CD4-positive, alpha-beta T cell treated with Interleukin-12 subunit alpha and Interleukin-12 subunit beta, for 1 hour (primary cell): Measurements from ENCODE around the gene RRAS2.
A peak's percentile ranks its signal among the peaks of the same experiment; 100 is the strongest.
"Not testable (repeated sequence)": the region's sequence is repeated elsewhere in the genome, so short reads cannot be mapped to it uniquely, and the experiment has no call there.

Source experiments
- DNase-seq: peaks from one replicate; pipeline ENCODE4 v3.0.0-alpha.2; 2020

RRAS2 gene

GRCh38 chr11:14358729-14359439, at the start of gene RRAS2:
Gene RRAS2, minus strand, starts transcription at chr11:14359183. Its CDS starts 313 bp downstream, at chr11:14358870.
- peak; percentile 81 for DNase-seq

DNA sequence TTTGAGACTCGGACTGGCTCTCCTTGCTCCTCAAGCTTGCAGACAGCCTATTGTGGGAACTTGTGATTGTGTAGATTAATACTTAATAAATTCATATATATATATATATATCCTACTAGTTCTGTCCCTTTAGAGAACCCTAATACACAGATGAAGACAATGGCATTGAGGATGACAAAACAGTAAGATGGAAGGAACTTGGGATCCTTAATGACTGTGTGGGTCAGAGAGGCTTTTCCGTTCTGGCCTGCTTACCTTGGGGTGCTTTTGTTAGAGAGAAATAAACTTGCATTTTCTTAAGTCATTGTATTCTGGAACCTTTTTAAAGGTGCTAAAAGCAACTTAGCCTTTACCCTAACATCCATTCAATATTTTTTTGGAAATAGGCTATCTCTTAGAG, 49.6 kb upstream of the RRAS2 start:
- no peak for DNase-seq

DNA sequence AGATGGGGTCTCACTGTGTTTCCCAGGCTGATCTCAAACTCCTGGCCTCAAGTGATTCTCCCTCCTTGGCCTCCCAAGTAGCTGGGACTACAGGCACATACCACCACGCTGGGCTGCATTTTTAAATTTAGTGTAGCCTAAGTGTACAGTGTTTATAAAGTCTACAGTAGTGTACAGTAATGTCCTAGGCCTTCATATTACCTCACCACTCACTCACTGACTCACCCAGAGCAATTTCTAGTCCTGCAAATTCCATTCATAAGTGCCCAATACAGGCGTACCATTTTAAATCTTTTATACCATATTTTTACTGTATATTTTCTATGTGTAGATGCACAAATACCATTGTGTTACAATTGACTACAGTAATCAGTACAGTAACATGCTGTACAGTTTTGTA, 47.1 kb upstream of the RRAS2 start:
- DNase-seq = not testable (repeated sequence)

DNA sequence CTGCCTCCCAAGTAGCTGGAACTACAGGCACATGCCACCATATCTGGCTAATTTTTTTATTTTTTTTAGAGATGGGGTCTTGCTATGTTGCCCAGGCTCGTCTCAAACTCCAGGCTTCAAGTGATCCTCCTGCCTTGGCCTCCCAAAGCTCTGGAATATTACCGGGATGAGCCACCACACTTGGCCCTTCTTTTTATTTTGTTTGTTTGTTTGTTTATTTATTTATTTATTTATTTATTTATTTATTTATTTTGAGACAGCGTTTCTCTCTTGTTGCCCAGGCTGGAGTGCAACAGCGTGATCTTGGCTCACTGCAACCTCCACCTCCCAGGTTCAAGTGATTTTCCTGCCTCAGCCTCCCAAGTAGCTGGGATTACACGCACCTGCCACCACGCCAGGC, 44.5 kb upstream of the RRAS2 start:
- not testable (repeated sequence) for DNase-seq

GRCh38 chr11:14399087-14399486, 40.1 kb upstream of the RRAS2 start:
- DNase-seq = no peak

DNA sequence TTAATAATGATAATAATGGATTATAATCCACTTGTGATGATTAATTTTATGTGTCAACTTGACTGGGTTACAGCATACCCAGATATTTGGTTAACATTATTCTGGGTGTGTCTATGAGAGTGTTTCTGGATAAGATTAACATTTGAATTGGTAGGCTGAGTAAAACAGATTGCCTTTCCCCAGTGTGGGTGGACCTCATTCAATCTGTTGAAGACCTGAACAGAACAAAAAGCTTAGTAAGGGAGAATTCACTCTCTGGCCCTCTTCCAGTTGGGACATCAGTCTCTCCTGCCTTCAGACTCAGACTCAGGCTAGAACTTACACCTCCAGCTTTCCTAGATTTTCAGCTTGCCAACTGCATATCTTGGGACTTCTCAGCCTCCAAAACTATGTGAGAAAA, 37.3 kb upstream of the RRAS2 start:
- no peak for DNase-seq

DNA sequence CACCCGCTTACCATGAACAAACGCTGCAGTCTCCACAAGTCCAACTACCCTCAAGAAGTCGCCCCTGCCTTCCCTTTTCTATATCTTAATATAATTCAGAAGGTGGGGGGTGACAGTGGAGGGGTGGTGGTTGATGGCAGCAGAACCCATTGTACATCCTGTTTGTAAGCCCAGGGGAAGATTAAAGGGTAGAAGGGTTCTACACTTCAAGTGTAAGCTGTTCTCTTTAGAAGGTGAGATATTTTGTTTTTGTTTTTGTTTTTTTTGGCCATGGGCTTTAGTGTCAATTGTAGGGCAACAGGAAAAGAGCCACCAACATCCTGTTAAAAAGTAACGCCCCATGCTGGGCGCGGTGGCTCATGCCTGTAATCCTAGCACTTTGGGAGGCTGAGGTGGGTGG, 34.9 kb upstream of the RRAS2 start:
- peak; percentile 6 for DNase-seq

- no peak for DNase-seq
These were observed 34.1 kb upstream of the RRAS2 start for GRCh38 chr11:14393129-14393528.

- DNase-seq = no peak
These were observed 31.7 kb upstream of the RRAS2 start for GRCh38 chr11:14390669-14391068.

DNA sequence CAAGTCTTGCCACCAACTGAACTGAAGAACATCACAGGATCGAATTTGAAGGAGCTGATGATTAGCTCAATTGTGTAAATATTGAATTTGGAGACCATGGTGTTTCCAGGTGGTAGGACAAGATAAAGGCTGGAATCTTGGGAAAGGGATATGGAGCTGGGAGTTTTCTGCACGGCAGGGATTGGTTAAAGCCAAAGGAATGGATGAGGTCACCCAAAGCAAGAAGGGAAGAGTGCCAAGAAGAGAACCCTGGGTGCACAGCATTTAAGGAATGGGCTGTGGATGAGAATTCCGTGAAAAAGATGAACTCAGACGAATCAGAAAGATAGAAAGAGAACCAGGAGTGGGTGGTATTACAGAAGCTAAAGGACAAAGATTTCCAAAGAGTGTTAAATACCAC, 29.4 kb upstream of the RRAS2 start:
- no peak for DNase-seq

DNA sequence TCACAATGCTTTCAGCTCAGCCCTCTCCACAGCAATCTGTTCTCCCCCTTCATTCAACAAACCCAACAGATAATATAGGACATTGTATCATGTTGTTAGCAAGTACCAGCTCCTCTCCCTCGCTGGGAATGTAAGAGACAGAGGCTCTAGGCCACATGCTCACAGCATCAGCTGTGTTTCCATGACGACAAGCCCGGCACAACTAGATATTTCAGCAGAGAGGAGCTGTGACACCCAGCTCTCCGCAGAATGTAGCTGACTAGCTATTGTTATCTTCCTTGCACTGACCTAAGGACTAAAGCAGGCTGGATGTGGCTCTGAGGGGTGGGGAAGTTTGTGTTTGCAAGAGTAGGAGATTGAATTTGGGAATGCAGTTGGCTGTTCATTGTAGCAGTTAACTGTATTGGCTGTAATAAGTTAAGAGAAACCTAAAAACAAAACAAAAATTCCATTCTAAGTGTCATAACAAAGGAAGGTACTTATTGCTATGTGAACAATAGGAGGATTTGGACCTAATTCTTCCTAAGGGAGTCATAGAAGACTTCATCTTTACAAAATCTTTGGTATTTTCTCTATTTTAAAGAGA, 28.0 kb upstream of the RRAS2 start:
- no peak for DNase-seq

GRCh38 chr11:14386081-14386480, 27.1 kb upstream of the RRAS2 start:
- no peak for DNase-seq

DNA sequence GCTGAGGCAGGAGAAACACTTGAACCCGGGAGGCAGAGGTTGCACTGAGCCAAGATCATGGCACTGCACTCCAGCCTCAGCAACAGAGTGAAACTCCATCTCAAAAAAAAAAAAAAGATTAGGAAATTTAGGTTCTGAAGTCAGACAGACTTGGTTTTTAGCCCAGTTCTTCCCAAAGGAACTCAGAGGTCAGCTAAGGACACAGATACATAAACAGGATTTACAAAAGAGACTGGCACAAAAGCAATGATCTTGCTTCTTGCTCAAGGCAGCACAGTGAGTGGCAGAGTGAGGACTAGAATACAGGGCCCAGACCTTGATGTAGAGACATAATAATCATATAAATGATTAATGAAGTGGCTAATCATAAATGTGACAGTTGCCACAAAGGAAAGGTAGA, 25.4 kb upstream of the RRAS2 start:
- no peak for DNase-seq

GRCh38 chr11:14381968-14382367, 23.0 kb upstream of the RRAS2 start:
- DNase-seq = no peak

GRCh38 chr11:14380947-14381561, 22.1 kb upstream of the RRAS2 start:
- peak; percentile 48 for DNase-seq

- no peak for DNase-seq
These were observed 21.3 kb upstream of the RRAS2 start for GRCh38 chr11:14380125-14380936.

DNA sequence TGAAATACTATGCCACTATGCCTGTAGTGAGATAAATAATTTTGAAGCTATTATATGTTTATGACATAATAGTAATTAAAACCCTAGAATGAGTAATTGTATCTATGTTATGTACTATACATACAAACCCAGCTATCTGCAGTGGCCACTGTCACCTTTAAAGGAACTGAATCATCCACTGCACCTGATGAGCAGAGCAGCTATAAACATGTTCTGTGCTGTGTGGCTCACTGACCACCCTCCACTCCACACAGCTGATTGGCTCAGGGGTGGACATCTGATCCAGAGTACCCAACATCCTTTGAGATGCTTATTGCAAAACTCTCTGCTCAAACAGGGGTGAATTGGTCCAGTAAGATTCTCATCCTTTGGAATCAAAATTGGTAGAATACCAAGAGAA, 19.2 kb upstream of the RRAS2 start:
- no peak for DNase-seq

GRCh38 chr11:14376920-14377319, 17.9 kb upstream of the RRAS2 start:
- DNase-seq = no peak

DNA sequence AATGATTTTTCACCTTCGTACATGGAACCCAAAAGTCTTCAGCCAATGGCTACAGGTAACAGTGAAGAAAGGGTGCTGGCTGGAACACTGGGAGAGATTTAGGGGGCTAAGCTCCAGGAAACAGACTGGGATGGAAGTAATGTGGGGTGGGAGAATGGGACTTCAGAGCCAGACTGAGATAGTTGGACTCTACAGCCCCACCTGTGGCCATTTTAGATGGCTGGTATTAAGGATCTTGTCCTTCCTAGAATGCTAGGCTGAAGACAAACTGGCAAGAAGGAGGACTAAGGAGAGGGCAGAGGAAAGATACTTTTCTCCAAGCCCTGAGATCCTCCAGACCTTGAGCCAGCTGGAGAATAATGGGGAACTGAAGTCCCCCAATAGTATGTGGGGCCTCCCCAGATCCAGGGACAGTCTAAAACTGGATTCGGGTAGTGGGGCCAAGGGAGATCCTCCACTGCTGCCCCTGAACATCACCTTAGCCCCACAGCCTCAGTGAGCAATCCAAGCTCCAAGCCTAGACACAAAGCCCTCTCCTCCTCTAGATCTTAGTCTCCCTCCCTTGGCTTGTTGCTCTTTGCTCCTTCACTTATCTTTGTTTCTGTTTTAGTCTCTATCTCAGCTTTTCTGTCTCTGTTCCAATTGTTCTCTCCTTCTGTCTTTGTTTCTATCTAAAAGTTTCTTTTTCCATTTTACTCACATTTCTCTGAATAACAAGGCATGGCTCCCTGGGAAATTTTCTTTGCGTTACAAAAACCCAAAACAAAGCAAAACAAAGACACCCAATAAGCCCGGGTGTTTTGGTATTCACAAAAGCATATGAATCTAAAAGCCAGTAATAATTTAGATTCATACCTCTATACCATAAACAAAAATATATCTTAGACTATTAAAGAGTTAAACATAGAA, 16.2 kb upstream of the RRAS2 start:
- no peak for DNase-seq

DNA sequence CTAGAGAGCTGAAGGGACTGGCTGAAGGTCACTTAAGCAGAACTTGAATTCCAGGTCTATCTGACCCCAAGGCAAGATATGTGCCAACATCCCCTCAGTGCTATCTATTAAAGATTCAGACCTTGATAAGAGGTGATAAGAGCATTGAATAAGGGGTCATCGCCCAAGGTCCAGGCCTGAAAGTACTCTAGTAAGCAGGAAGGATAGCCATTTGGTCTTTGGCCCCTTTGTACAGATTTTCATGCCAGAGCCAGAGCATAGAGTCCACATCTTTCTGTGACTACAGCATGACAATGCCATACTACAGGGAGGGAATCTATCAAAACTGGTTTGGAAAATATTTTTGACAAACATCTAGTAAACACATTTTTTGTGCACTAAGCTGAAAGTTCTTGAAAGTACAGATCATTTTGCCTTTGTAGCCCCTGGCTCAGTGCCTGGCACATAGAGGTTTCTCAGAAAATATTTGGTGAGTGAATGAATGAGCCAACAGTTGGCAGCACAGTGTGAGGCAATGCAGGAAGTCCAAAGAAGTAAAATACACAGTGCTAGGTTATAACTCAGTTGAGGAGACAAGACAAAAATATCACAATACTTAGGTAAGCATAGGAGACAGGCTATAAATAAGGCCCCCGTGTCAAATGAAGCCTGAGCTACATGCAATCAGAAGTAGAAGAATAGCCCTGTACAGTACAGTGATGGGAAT, 15.1 kb upstream of the RRAS2 start:
- no peak for DNase-seq

DNA sequence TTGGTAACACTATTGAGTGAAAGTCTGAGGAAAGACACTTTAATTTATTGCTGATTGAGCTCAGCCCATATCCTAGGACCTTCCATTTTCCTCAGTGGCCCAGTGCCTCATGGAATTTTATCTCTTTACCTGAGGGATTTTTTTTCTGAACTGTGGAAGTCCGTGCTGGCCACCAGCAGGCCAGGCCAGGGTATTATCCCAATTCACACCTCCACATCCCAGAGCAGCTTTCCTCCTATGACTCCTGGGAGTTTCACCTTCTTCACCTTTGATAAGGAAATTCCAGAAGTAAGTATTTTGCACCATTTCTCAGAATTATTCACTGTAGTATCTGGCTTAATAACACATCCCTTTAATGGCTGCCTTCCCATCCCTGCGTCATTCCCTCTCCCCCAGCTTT, 13.0 kb upstream of the RRAS2 start:
- DNase-seq = no peak

DNA sequence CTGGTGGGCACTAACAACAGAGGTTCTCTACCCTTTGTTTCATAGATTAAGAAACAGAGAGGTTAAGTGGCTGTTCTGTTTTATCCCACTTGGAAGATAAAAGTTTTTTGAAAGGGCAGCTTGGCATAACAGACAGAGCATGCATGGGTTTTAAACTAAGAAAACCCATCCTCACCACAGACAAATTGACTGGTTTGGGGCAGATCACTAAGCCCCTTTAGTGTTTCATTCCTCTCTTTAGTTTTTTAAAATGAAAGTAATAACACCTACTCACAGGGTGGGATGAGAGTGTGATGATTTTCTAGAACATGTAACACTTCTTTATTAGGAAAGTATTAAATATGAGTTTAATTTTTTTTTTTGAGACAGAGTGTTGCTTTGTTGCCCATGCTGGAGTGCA, 12.3 kb upstream of the RRAS2 start:
- DNase-seq = no peak
